AG10803 (cell line): ENCODE data around the gene DENND1A.
"Not testable (repeated sequence)": the region's sequence is repeated elsewhere in the genome, so short reads cannot be mapped to it uniquely, and the experiment has no call there.

Source experiments
- DNase-seq: peaks from one replicate; pipeline ENCODE4 v3.0.0; 2010; ENCODE audit warnings: low read depth
- H3K4me3 ChIP-seq: 2 replicates; pipeline ENCODE4 v1.5.1; 2011; ENCODE audit warnings: mild to moderate bottlenecking, low read length, control low read depth
- TF ChIP-seq, protein P1 (sequence below): conservative IDR thresholded peaks from 2 replicates; pipeline ENCODE4 v1.5.1; 2011; ENCODE audit warnings: mild to moderate bottlenecking, low read length, control low read depth, inconsistent platforms

Gene DENND1A

DNA sequence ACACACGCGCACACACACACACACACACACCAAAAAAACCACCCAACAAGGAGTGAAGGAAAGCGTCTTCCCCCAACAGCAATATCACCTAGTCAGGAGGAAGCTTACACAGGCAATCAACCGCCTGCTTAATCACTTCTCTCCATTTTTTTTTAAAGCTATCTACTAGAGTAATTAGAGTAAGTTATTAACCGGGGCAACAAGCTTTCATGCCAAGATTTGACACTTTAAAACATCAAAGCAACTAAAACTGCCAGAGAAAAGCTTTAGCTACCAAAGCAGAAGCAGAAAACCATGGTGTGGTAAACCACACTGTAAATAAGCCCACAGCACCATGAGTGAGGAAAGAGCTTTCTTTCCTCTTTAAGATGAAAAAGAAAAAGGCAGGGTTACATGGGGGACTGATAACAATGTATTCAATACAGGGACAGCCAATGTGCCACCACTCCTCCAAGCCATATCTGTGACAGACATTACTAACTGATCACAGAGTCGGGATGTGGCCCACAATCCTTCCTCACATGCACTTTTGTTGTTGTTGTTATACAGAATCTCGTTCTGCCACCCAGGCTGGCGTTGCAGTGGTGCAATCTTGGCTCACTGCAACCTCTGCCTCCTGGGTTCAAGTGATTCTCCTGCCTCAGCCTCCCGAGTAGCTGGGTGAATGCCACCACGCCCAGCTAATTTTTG, 291.8 kb downstream of the DENND1A start:
- H3K4me3 ChIP-seq, result peak overlapping the region; percentile 14; the same call in 1 of the 2 replicates
- DNase-seq, result peak; percentile 25
- TF ChIP-seq, protein P1, sequence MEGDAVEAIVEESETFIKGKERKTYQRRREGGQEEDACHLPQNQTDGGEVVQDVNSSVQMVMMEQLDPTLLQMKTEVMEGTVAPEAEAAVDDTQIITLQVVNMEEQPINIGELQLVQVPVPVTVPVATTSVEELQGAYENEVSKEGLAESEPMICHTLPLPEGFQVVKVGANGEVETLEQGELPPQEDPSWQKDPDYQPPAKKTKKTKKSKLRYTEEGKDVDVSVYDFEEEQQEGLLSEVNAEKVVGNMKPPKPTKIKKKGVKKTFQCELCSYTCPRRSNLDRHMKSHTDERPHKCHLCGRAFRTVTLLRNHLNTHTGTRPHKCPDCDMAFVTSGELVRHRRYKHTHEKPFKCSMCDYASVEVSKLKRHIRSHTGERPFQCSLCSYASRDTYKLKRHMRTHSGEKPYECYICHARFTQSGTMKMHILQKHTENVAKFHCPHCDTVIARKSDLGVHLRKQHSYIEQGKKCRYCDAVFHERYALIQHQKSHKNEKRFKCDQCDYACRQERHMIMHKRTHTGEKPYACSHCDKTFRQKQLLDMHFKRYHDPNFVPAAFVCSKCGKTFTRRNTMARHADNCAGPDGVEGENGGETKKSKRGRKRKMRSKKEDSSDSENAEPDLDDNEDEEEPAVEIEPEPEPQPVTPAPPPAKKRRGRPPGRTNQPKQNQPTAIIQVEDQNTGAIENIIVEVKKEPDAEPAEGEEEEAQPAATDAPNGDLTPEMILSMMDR, result no peak

DNA sequence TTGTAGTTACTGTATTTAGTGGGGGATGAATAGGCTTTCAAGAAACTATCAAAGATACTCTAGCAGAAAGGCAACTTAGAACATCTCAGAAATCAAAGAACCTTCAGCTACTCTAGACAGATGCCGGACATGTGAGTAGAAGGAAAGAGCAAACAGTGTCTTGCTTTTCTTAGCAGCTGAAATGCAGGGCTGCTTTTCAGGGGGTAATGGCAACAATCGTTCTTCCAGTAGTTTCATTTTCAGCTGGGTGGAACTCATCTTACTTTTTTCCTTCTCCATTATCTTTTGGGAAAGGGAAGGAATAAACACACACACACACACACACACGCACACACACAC, 292.4 kb downstream of the DENND1A start:
- peak; percentile 29 for DNase-seq

DNA sequence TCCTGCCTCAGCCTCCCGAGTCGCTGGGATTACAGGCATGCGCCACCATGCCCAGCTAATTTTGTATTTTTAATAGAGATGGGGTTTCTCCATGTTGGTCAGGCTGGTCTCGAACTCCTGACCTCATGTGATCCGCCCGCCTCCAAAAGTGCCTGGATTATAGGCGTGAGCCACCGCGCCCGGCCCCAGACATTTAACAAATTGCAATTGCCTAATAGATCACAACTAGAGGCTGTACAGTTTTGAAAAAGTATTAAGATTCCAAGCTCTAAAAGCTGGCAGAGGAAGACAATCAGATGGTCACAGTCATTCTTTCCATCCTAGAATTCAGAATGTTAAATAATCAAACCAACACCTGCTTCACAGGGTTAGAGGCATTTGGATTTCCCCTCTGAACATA, 293.1 kb downstream of the DENND1A start:
- DNase-seq, result peak; percentile 19

More for the DNA sequence above, 292.4 kb downstream of the DENND1A start:
- TF ChIP-seq, protein P1, result no peak
- peak overlapping the region; percentile 14; the same call in 1 of the 2 replicates for H3K4me3 ChIP-seq

DNA sequence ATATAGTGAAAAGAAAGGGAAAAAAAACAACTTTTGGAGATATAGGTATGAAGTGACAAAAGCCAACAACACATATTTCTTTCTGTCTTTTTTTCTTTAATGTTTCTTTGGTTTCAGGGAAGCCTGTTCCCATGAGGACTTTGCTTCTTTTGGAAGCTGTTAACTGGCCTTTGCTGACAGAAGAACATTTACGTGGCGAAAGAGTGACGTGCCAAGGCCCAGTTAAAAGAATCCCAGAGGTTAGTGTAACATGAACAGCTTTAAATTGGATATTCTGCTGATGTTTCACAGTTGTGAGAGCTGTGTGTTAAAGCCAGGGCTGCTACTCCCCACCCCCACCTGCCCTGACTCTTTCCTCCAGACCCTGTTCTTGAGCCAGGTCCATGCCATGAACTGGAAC, 298.1 kb downstream of the DENND1A start:
- DNase-seq, result no peak
- H3K4me3 ChIP-seq, result no peak overlapping the region
- TF ChIP-seq, protein P1, result no peak

More for the DNA sequence above, 293.1 kb downstream of the DENND1A start:
- not testable (repeated sequence) for H3K4me3 ChIP-seq

DNA sequence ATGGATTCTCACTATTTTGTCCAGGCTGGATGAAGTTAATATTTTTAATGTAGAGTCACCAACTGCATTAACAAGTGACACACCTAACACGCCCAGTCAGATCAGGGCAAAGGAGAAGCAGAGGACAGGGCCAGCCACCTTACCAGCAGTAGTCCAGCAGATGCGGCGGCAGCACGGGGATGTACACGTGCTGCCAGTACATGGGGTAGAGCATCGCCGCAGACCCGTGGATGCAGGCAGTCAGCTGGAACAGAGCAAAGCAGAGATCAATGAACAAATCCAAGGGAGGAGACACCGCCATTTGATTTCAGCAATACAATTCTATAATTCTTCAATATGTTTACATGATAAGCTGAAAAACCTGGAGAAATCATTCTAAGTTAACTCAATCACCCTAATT, 299.7 kb downstream of the DENND1A start:
- DNase-seq, result no peak
- TF ChIP-seq, protein P1, result no peak
- H3K4me3 ChIP-seq, result no peak overlapping the region

DNA sequence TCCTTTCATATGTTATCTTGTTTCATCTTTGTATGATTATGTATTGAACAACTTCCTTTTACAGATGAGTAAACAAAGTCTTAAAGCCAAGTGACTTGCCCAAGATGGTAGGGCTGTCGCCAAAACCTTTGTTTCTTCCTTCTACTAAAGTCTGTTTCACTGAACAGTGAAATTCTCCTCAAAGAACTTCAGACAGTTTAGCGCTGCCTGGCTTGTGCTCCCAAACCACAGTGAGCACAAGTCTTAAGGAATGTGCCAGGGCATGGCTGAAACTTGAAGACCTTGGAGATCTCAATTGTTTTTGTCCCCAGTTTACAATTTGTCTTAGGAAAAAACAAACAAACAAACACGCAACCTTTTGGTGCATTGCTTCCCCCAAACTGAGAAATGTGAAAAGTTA, 300.4 kb downstream of the DENND1A start:
- TF ChIP-seq, protein P1, result no peak
- peak; percentile 10 for DNase-seq

DNA sequence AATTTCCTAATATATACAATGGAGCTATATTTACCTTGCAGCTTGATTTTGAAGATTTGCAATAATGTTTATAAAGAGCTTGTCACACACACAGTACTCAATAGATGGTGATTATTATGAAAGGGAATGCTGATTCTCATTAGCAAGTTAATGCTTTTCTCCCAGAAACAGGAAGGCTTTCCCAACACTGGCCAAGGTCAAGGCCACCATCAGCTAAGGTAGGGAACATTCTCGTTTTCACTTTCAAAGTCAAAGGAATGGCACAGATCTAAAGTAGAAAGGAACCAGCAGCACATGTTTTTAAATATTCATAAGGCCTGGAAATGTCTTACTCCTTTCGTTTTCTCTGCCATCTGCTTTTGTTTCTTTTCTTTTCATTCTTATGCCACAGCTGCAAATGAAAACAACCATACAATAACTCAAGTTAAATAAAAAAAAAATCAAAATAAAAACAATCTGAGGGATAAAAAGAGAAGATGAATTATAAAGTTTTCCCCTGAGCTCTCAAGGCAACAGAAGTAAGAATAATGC, 307.1 kb downstream of the DENND1A start:
- no peak for DNase-seq
- H3K4me3 ChIP-seq, result no peak overlapping the region
- TF ChIP-seq, protein P1, result no peak

More for the DNA sequence above, 300.4 kb downstream of the DENND1A start:
- H3K4me3 ChIP-seq, result no peak overlapping the region

DNA sequence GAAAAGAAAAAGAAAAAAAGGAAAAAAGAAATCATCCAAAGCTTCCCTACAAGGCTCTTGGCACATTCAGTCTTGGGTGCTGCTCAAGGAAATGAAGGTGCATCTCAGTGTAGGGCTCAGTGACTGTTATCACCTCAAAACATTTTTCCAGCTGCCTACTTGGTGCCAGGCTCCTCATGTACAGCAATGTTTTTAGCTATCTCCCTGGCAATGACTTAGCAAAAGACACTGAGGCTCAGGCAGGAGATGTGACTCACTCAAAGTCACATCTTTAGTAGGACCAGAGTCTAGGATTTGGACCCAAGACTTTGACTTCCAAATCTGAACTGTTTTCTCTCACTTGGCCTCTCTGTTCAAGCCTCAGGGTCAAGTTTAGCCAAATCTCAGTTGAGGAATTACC, 309.7 kb downstream of the DENND1A start:
- no peak overlapping the region for H3K4me3 ChIP-seq
- TF ChIP-seq, protein P1, result no peak
- DNase-seq, result no peak
